HG03571 (cell line): ENCODE measurements around the gene CES5A.
"Not testable (repeated sequence)": the region's sequence is repeated elsewhere in the genome, so short reads cannot be mapped to it uniquely, and the experiment has no call there.

Source experiments
- ATAC-seq: cut with Tn5 transposase; IDR thresholded peaks from one replicate; pipeline ENCODE4 v1.9.1; 2021; ENCODE audit not compliant: unreplicated experiment

CES5A gene

DNA sequence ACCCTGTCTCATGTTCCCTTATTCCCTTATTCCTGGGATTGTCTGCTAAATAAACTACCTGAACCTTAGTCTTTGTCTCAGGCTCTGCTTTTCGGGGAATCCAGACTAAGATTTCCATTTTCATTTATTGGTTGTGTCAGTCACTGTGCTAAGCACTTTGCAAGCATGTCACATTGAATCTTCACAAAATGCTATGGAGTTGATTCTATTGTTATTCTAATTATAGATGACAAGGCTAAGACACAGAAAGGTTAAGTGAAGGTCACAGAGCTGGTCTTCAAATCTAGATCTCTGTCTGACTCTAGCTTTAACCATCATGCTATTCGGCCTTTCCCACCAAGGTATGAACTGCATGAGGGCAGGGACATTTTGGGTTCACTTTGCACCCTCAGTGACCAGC, 13.4 kb upstream of the CES5A start:
- no peak for ATAC-seq

DNA sequence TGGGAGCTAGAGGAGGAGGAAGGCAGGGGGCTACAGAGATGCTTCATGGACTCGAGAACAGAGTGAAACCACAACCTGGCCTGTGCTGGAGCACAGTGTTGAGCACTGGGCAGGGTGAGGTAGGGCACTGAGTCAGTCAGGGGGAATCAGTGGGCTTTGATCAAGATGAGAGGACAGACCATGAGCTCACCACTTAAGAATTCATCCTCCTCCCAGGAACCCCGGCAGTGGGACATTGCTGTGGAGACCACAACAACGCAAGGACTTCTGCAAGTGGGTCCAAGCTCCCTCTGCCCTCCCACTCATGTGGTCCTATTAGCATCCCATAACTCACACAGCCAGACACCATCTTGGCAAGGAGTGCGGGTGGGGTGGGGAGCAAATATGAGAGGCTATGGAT, 1.7 kb upstream of the CES5A start:
- no peak for ATAC-seq

DNA sequence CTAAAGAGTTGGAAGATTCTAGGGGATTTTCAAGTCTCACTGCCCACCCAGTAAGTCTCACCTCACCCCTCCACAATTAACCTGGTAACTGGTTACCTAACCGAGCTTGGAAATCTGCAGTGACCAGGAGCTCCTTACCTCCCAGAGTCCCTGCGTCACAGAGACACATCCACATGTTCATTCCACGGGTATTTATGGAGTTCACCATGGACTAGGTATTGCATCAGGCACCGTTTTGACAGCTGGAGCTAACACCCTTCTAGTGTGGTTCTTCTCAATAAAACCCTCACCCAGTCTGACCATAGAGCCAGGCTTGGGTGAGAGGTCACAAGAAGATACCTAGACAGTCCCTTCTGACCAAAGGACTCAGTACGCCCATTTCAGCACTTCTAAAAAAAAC, 2.1 kb downstream of the CES5A start:
- no peak for ATAC-seq

DNA sequence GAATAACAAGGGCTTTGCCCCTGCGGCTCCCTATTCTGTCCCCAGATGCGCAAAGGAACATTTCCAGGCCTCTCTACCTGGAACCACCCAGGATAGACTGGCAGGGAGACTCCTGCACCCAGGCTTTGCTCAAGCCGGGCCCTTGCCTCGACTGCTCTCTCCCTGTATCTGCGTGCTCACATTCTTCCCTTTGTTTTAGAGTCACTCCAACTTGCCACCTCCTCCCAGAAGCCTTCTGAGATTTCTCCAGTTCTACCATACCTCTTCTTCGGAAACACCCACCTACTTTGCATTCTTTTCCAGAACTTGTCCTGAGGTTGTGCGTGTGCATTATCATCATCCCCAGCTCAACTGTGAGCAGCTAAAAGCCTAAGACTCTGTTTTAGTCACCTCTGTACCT, 3.0 kb downstream of the CES5A start:
- ATAC-seq = no peak

DNA sequence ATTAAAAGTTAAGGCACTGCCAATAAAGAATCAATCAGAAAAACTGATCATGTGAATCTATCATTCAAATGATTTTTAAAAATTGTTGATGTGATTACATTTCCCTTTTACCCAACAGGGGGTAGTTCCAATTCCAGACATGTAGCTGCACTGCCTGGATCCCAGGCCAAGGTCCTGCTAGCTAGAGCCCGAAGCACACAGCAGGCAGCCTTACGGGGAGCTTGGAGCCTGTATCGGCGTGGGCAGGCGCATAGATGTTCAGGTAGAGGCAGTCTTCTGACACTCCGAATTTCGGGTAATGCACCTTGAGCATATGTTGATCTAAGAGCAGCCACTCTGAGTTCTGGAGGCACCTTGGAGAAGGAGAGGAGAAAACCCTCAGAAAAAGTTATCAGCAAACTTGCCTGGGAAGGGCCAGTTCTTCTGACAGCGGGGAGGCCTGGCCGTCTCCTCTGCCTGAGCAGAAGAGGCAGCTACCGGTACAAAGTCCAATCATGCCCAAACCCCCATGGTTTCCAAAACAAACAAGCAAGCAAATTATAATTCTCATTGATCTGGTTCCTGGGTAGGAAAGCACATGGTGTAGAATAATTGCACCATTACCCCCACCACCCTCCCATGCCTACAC, 3.6 kb downstream of the CES5A start:
- no peak for ATAC-seq

DNA sequence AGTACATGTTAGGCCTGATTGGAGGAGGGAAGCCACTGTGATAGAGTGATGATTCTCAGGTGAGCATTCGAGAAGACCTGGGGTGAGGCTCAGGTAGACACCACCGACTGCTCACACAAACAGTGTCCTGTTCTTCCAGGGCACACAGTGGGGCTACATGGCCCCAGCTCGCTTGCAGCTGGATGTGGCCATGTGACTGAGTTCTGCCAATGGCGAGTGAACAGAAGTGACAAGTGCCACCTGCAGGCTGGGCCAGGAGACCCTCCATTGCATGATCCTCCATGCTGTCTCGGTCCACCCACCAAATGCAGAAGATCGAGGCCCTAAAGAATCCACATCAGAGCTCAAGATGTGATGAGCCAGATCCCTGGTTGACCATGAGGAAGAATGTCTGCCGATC, 6.2 kb downstream of the CES5A start:
- ATAC-seq = no peak

DNA sequence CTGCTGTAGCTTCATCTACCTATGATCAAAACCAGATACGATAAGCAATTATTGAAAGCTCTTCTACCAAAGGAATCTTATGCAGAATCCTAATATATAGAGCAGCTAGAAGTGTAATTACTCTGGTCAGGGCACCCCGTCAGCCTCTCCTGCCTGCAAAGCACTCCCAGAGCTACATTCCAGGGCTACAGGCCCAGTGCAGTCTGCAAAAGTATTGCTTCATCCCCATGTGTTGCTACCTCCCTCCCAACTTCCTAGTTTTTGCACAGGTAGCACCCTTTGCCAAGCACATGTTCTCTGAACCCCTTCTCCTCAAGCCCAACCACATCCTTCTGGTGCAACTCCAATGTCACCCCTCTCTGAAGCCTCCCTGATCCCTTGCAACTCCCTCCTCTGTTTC, 7.0 kb downstream of the CES5A start:
- no peak for ATAC-seq

DNA sequence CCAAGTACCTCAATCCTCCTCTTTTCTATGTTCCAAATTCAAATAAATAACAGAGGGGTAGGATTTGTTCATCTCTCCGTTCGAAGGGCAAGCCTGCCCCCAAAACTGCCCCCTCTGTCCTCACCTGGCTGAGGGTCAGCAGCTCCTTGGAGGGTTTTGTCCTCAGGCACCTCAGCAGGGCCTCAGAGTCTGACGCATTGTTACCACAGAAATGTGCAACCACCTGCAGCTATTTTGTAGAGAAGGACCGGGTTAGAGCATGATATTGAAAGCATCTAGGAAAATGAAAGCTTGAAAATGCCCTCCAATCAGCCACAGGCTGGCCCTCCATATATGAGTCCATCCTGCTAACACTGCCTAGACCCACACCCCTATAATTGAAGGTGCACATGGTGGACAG, 13.9 kb downstream of the CES5A start:
- ATAC-seq = no peak

DNA sequence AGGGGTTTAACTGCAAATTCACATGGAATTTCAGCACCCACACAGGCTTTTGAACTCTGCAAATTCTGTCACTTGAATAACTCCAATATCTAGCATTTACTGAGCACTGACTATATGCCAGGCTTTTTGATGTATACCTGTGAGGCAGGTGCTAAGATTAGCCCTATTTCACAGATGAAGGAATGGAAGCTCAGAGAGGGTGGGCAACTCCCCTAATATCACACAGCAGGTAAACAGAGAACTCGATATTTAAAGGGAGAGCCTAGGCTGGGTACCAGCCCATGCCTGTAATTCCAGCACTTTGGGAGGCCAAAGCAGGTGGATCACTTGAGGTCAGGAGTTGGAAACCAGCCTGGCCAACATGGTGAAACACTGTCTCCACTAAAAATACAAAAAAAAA, 17.5 kb downstream of the CES5A start:
- not testable (repeated sequence) for ATAC-seq

DNA sequence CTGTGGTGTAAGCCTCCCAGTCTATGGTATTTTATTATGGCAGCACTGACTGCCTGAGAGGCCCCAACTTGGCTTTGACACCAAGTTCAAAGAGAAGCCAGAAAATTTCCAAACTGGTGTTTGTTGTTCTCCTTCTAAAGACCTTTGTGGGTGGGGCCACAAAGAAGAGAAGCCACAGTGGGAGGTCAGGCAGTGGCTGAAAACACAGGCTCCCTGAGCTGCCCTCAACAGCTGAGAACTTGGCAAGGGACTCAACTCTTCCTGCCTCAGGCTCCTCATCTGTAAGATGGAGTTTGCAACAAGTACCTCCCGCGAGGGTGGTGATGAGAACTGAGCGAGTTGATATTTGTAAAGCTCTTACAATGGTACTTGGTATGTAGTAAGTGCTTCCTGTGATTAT, 18.2 kb downstream of the CES5A start:
- ATAC-seq = no peak

DNA sequence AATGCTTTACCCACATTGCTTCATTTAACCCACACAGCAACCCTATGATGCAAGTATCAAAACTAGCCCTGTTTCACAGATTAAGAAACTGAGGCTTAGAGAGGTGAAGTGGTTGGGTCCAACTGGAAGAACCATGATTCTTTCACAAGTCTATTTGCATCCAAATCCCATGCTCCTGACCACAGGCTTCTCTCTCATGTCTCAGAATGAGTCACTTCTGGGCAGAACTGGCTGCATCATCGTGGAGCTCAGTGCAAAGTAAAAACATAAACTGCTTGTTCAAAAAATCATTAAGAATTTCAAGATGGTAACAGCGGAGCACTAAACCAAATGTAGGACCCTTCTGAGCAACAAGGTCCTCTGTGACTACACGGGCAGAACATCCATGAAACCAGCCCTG, 22.1 kb downstream of the CES5A start:
- no peak for ATAC-seq

DNA sequence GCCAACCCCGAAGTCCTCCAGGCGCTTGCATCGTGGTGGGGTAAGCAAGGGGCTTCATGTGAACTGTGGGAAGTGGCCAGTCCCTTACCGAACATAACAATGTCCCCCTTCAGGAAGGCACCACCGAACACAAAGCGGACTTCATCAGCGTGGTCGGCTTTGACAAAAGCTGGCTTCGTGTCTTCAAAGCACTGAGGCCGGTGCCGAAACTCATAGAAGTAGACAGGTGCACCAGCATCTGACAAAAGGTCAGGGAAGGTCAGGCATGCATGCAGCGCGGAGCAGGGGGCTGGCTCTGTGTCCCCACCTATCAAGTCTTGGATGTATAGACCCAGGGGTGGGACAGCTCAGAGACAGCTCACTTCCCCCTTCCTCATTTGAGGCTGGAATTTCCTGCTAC, 25.6 kb downstream of the CES5A start:
- no peak for ATAC-seq

DNA sequence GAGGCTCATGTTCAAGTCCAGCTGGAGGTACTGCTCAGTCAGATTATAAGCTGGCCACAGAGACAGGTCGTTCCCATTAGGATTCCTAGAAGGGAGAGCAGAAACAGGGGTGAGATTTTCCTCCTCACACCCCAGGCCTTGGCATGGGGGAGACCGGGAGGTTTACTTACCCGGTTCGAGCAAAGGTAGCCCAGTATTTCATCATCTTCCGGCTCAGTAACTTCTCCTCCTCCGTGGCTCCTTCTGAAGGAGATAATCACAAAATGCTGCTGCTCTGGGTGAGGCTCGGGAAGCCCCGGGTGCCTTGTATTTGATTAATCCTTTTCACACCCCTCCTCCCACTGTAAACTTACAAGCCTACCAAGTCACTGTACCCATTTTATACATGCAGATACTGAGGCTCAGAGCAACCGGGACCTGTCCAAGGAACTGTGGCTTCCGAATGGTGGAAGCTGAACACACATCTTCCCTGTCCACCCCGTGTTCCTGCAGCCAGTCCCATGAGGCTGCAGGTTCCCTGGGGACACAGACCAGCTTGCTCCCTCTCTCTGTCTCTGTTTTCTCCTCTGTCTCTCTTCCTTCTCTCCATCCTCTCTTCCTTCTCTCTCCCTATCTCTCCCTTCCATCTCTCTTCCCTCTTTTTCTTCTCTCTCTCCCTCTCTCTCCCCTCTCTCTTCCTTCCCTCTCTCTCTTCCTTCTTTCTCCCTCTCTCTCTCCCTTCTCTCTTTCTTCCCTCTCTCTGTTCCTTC, 28.4 kb downstream of the CES5A start:
- ATAC-seq = no peak

DNA sequence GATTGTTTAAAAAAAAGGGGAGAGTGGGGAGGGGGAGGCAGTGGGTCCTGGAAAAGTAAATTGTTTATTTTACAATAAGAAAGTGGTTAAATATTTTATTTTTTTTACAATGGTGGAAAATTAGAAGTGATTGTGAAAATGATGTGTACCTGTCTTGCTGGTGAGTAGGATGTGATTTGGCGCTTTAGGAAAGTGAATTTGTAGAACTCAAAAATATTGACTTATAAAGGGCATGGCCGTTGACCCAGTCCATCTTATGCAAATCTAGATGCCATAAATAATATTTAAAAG, 32.1 kb downstream of the CES5A start:
- ATAC-seq = no peak

DNA sequence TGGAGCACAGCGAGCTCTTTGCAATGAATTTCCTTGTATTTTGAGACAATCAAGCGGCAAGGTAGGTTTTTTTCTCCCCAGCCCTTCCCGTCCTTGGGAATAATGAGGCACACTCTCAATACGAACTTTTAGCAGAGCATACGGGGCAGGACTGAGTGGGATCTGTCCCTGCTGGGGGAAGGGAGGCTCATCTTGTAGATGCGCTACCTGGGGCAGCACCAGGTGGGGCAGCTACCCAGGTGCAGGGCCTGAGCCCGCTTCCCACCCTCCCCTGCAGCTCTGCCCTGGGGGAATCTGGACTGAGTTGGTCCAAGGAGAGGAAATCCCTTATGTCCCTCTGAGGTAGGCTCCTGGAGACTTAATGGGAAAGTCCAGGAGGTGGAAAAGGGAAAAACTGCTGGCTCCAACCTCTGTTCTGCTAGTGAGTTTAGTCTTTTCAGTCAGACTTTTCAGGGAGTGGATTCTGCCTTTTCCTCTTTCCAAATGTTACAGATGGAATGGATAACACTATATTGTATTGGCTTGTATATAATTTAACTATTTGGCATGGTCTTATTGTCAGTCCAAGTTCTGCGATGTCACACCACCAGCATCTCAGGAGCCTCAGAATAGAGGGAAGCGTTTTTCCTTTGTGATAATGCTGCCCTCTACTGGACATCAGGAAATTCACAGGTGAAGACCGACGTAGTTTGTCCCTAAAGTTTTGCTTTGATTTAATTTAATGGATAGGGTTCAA, 32.6 kb downstream of the CES5A start:
- no peak for ATAC-seq

DNA sequence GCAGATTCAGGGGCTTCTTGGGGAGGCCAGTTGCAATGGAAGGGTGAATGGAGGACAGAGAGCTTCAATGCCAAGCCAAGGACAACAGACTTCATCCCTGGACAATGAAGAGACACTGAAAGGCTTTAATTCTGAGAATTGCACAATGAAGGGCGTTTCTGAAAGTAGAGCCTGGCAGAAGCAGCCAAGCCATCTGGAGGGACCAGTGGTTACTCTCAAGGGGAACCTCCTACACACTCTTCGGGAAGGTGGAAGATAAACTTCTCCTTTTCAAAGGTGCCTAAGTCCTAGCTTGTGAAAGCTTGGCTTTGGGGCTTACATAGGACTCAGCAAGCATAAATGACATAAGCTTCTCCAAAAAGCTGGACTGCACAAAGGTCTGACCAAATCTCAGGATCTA, 36.1 kb downstream of the CES5A start:
- no peak for ATAC-seq

DNA sequence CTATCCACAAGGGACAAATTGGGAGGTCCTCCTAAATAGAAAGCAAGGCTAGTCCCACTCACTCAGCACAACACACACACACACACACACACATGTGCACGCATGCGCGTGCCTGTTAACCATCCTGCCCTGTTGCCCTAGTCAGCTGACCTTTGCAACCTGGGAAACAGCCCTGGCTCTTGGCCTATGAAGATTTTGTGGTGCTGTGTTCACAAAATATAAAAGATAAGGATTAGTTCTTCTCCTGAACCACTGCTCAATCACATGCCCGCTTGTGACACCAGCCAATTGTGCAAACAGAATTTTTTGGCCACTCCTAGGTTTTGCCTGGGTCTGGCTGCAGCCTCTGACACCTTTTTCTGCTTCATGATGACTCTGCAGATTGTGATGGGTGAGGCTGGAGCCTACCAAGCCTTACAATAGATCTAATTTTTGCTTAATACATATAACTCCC, 39.0 kb downstream of the CES5A start:
- ATAC-seq = no peak

DNA sequence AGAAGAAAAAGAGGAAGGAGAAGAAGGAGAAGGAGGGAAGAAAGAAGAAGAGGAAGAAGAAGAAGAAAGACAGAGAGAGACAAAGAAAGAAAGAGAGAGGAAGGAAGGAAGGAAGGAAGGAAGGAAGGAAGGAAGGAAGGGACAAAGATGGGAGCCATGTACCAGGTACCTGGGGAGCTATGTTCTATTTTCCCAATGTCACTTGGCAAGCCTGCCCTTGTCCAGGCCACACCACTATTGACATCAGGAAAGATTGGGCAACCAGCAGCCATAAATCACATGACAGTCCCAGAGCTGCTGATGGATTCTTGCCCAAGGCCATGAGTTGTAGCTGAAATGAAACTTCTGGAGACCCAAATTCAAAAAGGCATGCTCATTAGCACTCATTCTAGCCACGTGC, 39.6 kb downstream of the CES5A start:
- ATAC-seq = no peak

DNA sequence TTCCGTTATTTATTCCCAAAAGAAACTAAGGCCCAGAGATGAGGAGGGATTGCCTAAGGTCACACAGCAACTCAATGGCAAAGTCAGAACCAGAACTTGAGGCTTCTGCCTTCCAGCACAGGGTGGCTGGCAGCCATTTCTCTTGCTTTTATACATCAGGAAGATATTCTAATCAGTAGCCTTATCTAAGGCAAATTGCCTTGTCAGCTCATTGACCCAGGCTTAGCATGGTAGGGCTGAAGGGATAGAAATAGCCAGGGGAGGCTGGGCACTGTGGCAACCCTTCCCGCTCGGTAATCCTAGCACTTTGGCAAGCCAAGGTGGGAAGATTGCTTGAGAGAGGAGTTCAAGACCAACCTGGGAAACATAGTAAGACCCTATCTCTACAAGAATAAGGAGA, 40.0 kb downstream of the CES5A start:
- ATAC-seq = not testable (repeated sequence)

DNA sequence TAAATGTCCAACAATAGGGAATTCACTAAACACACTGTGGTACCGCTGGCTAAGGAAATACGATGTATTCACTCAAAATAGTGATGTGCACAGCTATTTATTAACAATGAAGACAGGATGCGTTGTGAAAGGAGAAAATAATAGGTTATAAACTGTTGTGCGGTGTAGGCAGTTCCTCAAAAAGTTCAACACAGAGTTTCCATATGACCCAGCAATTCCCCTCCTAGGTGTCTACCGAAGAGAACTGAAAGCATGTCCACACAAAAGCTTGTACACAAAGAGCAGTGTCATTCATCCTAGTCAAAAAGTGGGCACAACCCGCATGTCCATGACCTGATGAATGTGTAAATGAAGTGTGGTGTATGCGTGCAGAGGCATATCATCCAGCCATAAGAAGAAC, 41.1 kb downstream of the CES5A start:
- peak; percentile 80 for ATAC-seq

DNA sequence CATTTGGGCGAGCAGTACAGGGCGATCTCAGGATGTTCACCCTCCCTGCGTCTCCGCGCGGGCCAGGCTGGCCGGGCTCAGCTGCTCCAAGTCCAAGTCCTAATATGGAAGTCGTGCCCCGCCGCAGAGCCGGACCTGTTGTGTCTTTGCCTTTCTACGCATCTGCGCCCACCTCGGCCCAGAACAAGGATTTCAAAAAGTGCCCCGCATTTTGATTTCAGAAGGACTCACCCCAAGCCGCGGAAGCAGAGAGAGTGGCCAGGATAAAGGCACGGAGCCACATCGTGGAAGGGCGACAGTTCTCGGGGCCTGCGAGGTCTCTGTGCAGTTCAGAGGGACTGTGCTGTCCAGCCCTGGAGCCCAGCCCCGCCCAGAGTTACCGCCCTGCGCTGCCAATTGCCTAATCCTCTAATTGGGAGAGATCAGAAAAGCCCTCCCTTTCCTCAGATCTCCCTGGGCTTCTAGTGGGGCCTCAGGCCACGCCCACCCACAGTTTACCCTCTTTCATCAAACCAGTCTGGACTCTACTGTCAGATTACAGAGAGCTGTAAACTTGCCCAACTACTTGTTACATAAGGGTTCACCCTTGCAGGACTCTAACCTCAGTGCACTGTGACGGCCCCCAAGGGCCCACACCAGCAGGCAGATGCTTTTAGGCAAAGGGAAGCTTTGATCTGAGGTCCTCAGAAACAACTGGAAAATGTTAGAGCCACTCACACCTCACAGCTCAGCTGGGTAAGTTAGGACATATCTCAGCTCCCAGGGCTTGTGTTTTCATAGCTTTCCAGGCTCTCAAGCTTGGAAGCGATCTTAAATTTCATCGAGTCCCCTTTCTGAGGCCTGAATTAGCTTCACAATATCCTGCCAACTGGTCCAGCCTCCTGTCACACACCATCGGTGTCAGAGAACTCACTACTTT, 42.1 kb downstream of the CES5A start, which contains the start of gene CES1:
Gene CES1, minus strand, starts transcription at position 324 of the 919 bp plus-strand sequence. Its CDS starts 41 bp downstream, at position 283.
- no peak for ATAC-seq
